Stimulated activated CD4-positive, alpha-beta T cell treated with anti-CD3 and anti-CD28 coated beads, Interleukin-15, amount 100 ng/mL, for 48 hours (primary cell): Measurements from ENCODE around the gene TNFSF13B.

Source experiments
- DNase-seq, 2 donors: peaks; one replicate each; pipeline ENCODE4 v3.0.0-alpha.2; 2020; ENCODE audit warnings: low read depth in 2 of 2

Gene TNFSF13B

GRCh38 chr13:108349269-108349668 is 79.8 kb downstream of the TNFSF13B start:
- DNase-seq = no peak

- no peak for DNase-seq
Observed at GRCh38 chr13:108350579-108350978, 81.1 kb downstream of the TNFSF13B start.

- DNase-seq = no peak
Observed at GRCh38 chr13:108352599-108352998, 83.1 kb downstream of the TNFSF13B start.

GRCh38 chr13:108357228-108357627 is 87.7 kb downstream of the TNFSF13B start:
- no peak for DNase-seq
